HG03097 (cell line): ENCODE data around the gene RPH3AL.
"Not testable (repeated sequence)": the region's sequence is repeated elsewhere in the genome, so short reads cannot be mapped to it uniquely, and the experiment has no call there.

Experiments
- ATAC-seq: cut with Tn5 transposase; IDR thresholded peaks from one replicate; pipeline ENCODE4 v1.9.1; 2021; ENCODE audit not compliant: unreplicated experiment, low FRiP score

RPH3AL gene

GRCh38 chr17:213286-214105 is 139.1 kb downstream of the RPH3AL start:
- no peak for ATAC-seq

GRCh38 chr17:210402-210801 is 142.2 kb downstream of the RPH3AL start:
- ATAC-seq, result no peak

GRCh38 chr17:208429-208828 is 144.2 kb downstream of the RPH3AL start:
- ATAC-seq, result no peak

GRCh38 chr17:207775-208174 is 144.8 kb downstream of the RPH3AL start:
- ATAC-seq, result no peak

GRCh38 chr17:206941-207560 is 145.6 kb downstream of the RPH3AL start:
- no peak for ATAC-seq

- not testable (repeated sequence) for ATAC-seq
Measured at GRCh38 chr17:206484-206883, 146.1 kb downstream of the RPH3AL start.

GRCh38 chr17:205817-206216 is 146.8 kb downstream of the RPH3AL start:
- no peak for ATAC-seq

GRCh38 chr17:205148-205669 is 147.4 kb downstream of the RPH3AL start:
- ATAC-seq, result no peak

- ATAC-seq, result no peak
Measured at GRCh38 chr17:204427-205147, 148.0 kb downstream of the RPH3AL start.

GRCh38 chr17:202501-202951 is 150.1 kb downstream of the RPH3AL start:
- ATAC-seq, result no peak

- not testable (repeated sequence) for ATAC-seq
Measured at GRCh38 chr17:201736-202135, 150.9 kb downstream of the RPH3AL start.

GRCh38 chr17:201257-201656 is 151.3 kb downstream of the RPH3AL start:
- not testable (repeated sequence) for ATAC-seq

GRCh38 chr17:200586-200985 is 152.0 kb downstream of the RPH3AL start:
- ATAC-seq, result no peak

GRCh38 chr17:199806-200545 is 152.6 kb downstream of the RPH3AL start:
- no peak for ATAC-seq

- no peak for ATAC-seq
Measured at GRCh38 chr17:199191-199604, 153.4 kb downstream of the RPH3AL start.

GRCh38 chr17:198225-198624 is 154.4 kb downstream of the RPH3AL start:
- ATAC-seq, result not testable (repeated sequence)

- no peak for ATAC-seq
Measured at GRCh38 chr17:197352-197751, 155.3 kb downstream of the RPH3AL start.

GRCh38 chr17:194828-195602 is 157.6 kb downstream of the RPH3AL start:
- no peak for ATAC-seq
